Measurements from ENCODE around the gene COL25A1. TPM values are rescaled to one million over a fixed set of nuclear protein-coding genes. Genes with fewer than 3 reads are reported as not detected.

The COL25A1 gene
- total RNA-seq, 1 donor from 2014 or later: 4.3 TPM

DNA sequence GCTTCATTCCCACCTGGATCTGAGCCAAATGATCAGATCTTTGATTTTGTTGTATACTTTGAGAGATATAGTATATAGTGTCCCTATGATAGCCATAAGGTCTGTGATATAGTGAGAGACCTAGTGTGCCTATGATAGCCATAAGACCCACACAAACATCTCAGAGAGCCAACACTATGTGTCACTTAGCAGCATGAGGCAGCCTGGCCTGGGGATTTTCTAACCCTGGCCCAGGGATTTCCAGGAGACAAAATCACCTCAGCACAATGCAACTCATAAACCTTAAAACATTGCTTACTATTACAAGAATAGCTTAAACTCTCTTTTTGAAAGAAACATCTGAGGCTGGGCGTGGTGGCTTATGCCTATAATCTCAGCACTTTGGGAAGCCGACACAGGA, 23.2 kb upstream of the COL25A1 start:
- Histone ChIP-seq H3K4me3 (ENCODE audit: low read depth, low read length) (no peak overlapping the region), H3K36me3 (ENCODE audit: control insufficient read depth, insufficient read depth, low read length) (no peaks in the 10 kb centered on the region), H3K27me3 (ENCODE audit: control insufficient read depth, insufficient read depth, low read length) (no peaks in the 10 kb centered on the region)
- no peak for DNase-seq (ENCODE audit: low read depth)
- TF ChIP-seq, protein P1, sequence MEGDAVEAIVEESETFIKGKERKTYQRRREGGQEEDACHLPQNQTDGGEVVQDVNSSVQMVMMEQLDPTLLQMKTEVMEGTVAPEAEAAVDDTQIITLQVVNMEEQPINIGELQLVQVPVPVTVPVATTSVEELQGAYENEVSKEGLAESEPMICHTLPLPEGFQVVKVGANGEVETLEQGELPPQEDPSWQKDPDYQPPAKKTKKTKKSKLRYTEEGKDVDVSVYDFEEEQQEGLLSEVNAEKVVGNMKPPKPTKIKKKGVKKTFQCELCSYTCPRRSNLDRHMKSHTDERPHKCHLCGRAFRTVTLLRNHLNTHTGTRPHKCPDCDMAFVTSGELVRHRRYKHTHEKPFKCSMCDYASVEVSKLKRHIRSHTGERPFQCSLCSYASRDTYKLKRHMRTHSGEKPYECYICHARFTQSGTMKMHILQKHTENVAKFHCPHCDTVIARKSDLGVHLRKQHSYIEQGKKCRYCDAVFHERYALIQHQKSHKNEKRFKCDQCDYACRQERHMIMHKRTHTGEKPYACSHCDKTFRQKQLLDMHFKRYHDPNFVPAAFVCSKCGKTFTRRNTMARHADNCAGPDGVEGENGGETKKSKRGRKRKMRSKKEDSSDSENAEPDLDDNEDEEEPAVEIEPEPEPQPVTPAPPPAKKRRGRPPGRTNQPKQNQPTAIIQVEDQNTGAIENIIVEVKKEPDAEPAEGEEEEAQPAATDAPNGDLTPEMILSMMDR (IDR thresholded peaks at IDR 0.05; ENCODE audit: insufficient read depth, low read length, poor library complexity, severe bottlenecking): no peak

GRCh38 chr4:109323348-109323747, 20.9 kb upstream of the COL25A1 start:
- Histone ChIP-seq H3K36me3 (ENCODE audit: control insufficient read depth, insufficient read depth, low read length) (no peaks in the 10 kb centered on the region), H3K4me3 (ENCODE audit: low read depth, low read length) (no peak overlapping the region), H3K27me3 (ENCODE audit: control insufficient read depth, insufficient read depth, low read length) (no peaks in the 10 kb centered on the region)
- TF ChIP-seq, protein P1 (IDR thresholded peaks at IDR 0.05; ENCODE audit: insufficient read depth, low read length, poor library complexity, severe bottlenecking): no peak
- no peak for DNase-seq (ENCODE audit: low read depth)

DNA sequence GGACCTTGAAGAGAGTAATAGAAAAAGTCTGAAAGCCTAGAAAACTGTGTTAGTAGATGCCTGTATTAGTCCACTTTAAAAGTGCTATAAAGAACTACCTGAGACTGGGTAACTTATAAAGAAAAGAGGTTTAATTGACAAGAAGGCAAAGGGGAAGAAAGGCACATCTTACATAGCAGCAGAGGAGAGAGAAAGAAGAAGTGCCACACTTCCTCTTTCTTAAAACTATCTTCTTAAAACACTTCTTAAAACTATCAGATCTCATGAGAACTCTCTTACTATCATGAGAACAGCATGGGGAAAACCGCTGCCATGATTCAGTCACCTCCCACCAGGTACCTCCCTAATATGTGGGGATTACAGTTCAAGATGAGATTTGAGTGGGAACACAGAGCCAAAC, 18.8 kb upstream of the COL25A1 start:
- DNase-seq (ENCODE audit: low read depth): no peak
- Histone ChIP-seq H3K36me3 (ENCODE audit: control insufficient read depth, insufficient read depth, low read length) (no peaks in the 10 kb centered on the region), H3K27me3 (ENCODE audit: control insufficient read depth, insufficient read depth, low read length) (no peaks in the 10 kb centered on the region), H3K4me3 (ENCODE audit: low read depth, low read length) (no peak overlapping the region)
- TF ChIP-seq, protein P1 (IDR thresholded peaks at IDR 0.05; ENCODE audit: insufficient read depth, low read length, poor library complexity, severe bottlenecking): no peak

DNA sequence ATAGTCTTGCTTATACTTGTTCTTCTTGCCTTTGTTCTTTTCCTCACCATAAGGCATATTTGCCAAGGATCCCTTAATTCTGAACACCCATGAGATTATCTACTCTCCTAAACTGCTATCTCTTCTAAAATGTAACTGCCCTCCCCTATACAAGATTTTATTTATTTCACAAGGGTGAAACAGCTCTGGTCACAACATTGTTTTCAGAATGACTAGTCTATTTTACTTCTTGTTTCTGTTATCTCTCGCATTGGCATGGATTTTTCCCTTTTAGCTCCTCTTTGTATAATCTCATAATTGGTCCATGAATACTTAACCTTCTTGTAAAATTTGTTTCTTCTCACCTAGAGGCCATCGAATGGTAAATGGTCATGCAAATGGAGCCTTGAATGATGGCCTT, 17.2 kb upstream of the COL25A1 start:
- H3K27me3 ChIP-seq (ENCODE audit: control insufficient read depth, insufficient read depth, low read length): no peaks in the 10 kb centered on the region
- no peak for DNase-seq (ENCODE audit: low read depth)
- TF ChIP-seq, protein P1 (IDR thresholded peaks at IDR 0.05; ENCODE audit: insufficient read depth, low read length, poor library complexity, severe bottlenecking): no peak
- no peaks in the 10 kb centered on the region for H3K36me3 ChIP-seq (ENCODE audit: control insufficient read depth, insufficient read depth, low read length)
- H3K4me3 ChIP-seq (ENCODE audit: low read depth, low read length): no peak overlapping the region

- TF ChIP-seq, protein P1 (IDR thresholded peaks at IDR 0.05; ENCODE audit: insufficient read depth, low read length, poor library complexity, severe bottlenecking): no peak
- no peaks in the 10 kb centered on the region for H3K27me3 ChIP-seq (ENCODE audit: control insufficient read depth, insufficient read depth, low read length)
- no peaks in the 10 kb centered on the region for H3K36me3 ChIP-seq (ENCODE audit: control insufficient read depth, insufficient read depth, low read length)
- DNase-seq (ENCODE audit: low read depth): no peak
- H3K4me3 ChIP-seq (ENCODE audit: low read depth, low read length): no peak overlapping the region
Observed at GRCh38 chr4:109319156-109319555, 16.7 kb upstream of the COL25A1 start.

DNA sequence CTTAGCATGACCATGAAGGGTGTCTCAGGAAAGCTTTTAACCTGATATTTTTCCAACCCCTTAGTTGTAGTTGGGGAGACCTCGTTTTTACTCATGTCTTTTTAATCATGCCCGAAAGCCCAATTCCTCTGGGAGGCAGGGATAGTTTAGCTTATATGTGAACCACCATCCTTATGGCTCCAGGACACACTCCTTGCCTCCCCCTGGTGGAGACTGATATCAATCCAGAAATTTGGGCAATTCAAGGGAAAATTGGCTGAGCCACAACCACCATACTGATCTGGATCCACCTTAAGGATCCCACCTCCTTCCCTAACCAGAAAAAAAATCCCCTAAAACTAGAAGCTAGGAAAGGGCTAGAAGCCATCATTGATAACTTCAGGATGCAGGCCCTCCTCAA, 13.4 kb upstream of the COL25A1 start:
- DNase-seq (ENCODE audit: low read depth): no peak
- Histone ChIP-seq H3K36me3 (ENCODE audit: control insufficient read depth, insufficient read depth, low read length) (no peaks in the 10 kb centered on the region), H3K27me3 (ENCODE audit: control insufficient read depth, insufficient read depth, low read length) (no peaks in the 10 kb centered on the region), H3K4me3 (ENCODE audit: low read depth, low read length) (no peak overlapping the region)
- TF ChIP-seq, protein P1 (IDR thresholded peaks at IDR 0.05; ENCODE audit: insufficient read depth, low read length, poor library complexity, severe bottlenecking): no peak
